Activated T-helper 2 cell treated with anti-CD3 and anti-CD28 coated beads, Interferon-gamma antibody, Interleukin-2, Interleukin-4, amounts not matched to agents 10 μg/mL and 5 μg/mL and 100 μg/mL, durations not matched to agents 14 hours and 24 hours and 36 hours (primary cell): ENCODE results near the gene SKAP1. TPM values are rescaled to one million over a fixed set of nuclear protein-coding genes. Genes with fewer than 3 reads are reported as not detected.
"Not testable (repeated sequence)": the region's sequence is repeated elsewhere in the genome, so short reads cannot be mapped to it uniquely, and the experiment has no call there.

Experiments used
- DNase-seq: peaks from one replicate; pipeline ENCODE4 v3.0.0; 2021; ENCODE audit warnings: low spot score
- H3K27ac Mint-ChIP-seq: one replicate; pipeline ENCODE4 v1.8.0; 2021; ENCODE audit warnings: mixed read lengths
- H3K27me3 Mint-ChIP-seq: one replicate; pipeline ENCODE4 v1.8.0; 2021; ENCODE audit warnings: low read depth, mixed read lengths
- H3K36me3 Mint-ChIP-seq: one replicate; pipeline ENCODE4 v1.8.0; 2021; ENCODE audit warnings: low read depth, mixed read lengths
- H3K4me1 Mint-ChIP-seq: one replicate; pipeline ENCODE4 v1.8.0; 2021; ENCODE audit warnings: low read depth, mixed read lengths
- H3K4me3 Mint-ChIP-seq: one replicate; pipeline ENCODE4 v1.8.0; 2021; ENCODE audit warnings: low read depth, mild to moderate bottlenecking, moderate library complexity, mixed read lengths
- H3K9me3 Mint-ChIP-seq: one replicate; pipeline ENCODE4 v1.8.0; 2021; ENCODE audit warnings: mixed read lengths
- intact Hi-C: fragments of 100-400 bp; cut with micrococcal nuclease; formaldehyde crosslinking; loops from one replicate; pipeline ENCODE4 v1.15.1; 2023
- total RNA-seq: library from RNA; stranded (reverse); gene quantifications from 2 replicates; pipeline ENCODE4 v1.2.3, GENCODE V29; 2022

The SKAP1 gene
- total RNA-seq, 1 donor from 2014 or later = 60.5 TPM

GRCh38 chr17:48269209-48269608 lies 160.8 kb downstream of the SKAP1 start:
- no peak for DNase-seq
- Mint-ChIP-seq H3K27me3 (no peaks in the 10 kb centered on the region), H3K9me3 (no peaks in the 10 kb centered on the region), H3K4me3 (no peak overlapping the region), H3K4me1 (peaks cover 14% of the 10 kb centered on the region), H3K36me3 (peaks cover 6% of the 10 kb centered on the region), H3K27ac (no peak overlapping the region)
- intact Hi-C loops = no loop called here

- Mint-ChIP-seq H3K27me3 (no peaks in the 10 kb centered on the region), H3K4me1 (peaks cover 24% of the 10 kb centered on the region), H3K36me3 (peaks cover 11% of the 10 kb centered on the region), H3K9me3 (no peaks in the 10 kb centered on the region), H3K27ac (no peak overlapping the region), H3K4me3 (no peak overlapping the region)
- DNase-seq = no peak
- intact Hi-C loops = no loop called here
Observed at GRCh38 chr17:48263731-48264035, 166.3 kb downstream of the SKAP1 start.

GRCh38 chr17:48262982-48263730 lies 166.9 kb downstream of the SKAP1 start:
- no peak overlapping the region for H3K27ac Mint-ChIP-seq
- no peaks in the 10 kb centered on the region for H3K9me3 Mint-ChIP-seq
- peaks cover 24% of the 10 kb centered on the region for H3K4me1 Mint-ChIP-seq
- H3K4me3 Mint-ChIP-seq = no peak overlapping the region
- intact Hi-C loops = no loop called here
- H3K36me3 Mint-ChIP-seq = peaks cover 13% of the 10 kb centered on the region
- no peak for DNase-seq
- no peaks in the 10 kb centered on the region for H3K27me3 Mint-ChIP-seq

- Mint-ChIP-seq H3K4me3 (no peak overlapping the region), H3K27ac (no peak overlapping the region), H3K9me3 (no peaks in the 10 kb centered on the region), H3K27me3 (no peaks in the 10 kb centered on the region), H3K4me1 (peaks cover 21% of the 10 kb centered on the region), H3K36me3 (peaks cover 24% of the 10 kb centered on the region)
- intact Hi-C loops = no loop called here
- no peak for DNase-seq
Observed at GRCh38 chr17:48261297-48261880, 168.6 kb downstream of the SKAP1 start.

- H3K27me3 Mint-ChIP-seq = no peaks in the 10 kb centered on the region
- H3K4me3 Mint-ChIP-seq = no peak overlapping the region
- H3K27ac Mint-ChIP-seq = no peak overlapping the region
- peaks cover 22% of the 10 kb centered on the region for H3K36me3 Mint-ChIP-seq
- intact Hi-C loops = no loop called here
- H3K4me1 Mint-ChIP-seq = peaks cover 14% of the 10 kb centered on the region
- DNase-seq = no peak
- H3K9me3 Mint-ChIP-seq = no peaks in the 10 kb centered on the region
Observed at GRCh38 chr17:48259694-48260291, 170.2 kb downstream of the SKAP1 start.

GRCh38 chr17:48258331-48258730 lies 171.7 kb downstream of the SKAP1 start:
- Mint-ChIP-seq H3K36me3 (peaks cover 28% of the 10 kb centered on the region), H3K4me3 (no peak overlapping the region), H3K4me1 (peaks cover 10% of the 10 kb centered on the region), H3K27me3 (no peaks in the 10 kb centered on the region), H3K9me3 (no peaks in the 10 kb centered on the region), H3K27ac (no peak overlapping the region)
- DNase-seq = no peak
- intact Hi-C loops = no loop called here

- Mint-ChIP-seq H3K27me3 (no peaks in the 10 kb centered on the region), H3K4me1 (peaks cover 4% of the 10 kb centered on the region), H3K27ac (no peak overlapping the region), H3K36me3 (peaks cover 20% of the 10 kb centered on the region), H3K4me3 (no peak overlapping the region), H3K9me3 (no peaks in the 10 kb centered on the region)
- intact Hi-C loops = no loop called here
- no peak for DNase-seq
Observed at GRCh38 chr17:48255759-48256158, 174.3 kb downstream of the SKAP1 start.

GRCh38 chr17:48254896-48255295 lies 175.1 kb downstream of the SKAP1 start:
- Mint-ChIP-seq H3K27me3 (no peaks in the 10 kb centered on the region), H3K4me1 (peaks cover 4% of the 10 kb centered on the region), H3K36me3 (peaks cover 20% of the 10 kb centered on the region), H3K4me3 (no peak overlapping the region), H3K9me3 (no peaks in the 10 kb centered on the region), H3K27ac (no peak overlapping the region)
- intact Hi-C loops = no loop called here
- DNase-seq = no peak

- intact Hi-C loops = no loop called here
- Mint-ChIP-seq H3K4me3 (no peak overlapping the region), H3K4me1 (peaks cover 4% of the 10 kb centered on the region), H3K9me3 (no peaks in the 10 kb centered on the region), H3K27me3 (no peaks in the 10 kb centered on the region), H3K36me3 (peaks cover 20% of the 10 kb centered on the region), H3K27ac (no peak overlapping the region)
- DNase-seq = no peak
Observed at GRCh38 chr17:48253975-48254374, 176.0 kb downstream of the SKAP1 start.

GRCh38 chr17:48251950-48252349 lies 178.1 kb downstream of the SKAP1 start:
- Mint-ChIP-seq H3K27me3 (no peaks in the 10 kb centered on the region), H3K4me3 (no peak overlapping the region), H3K36me3 (peaks cover 14% of the 10 kb centered on the region), H3K9me3 (no peaks in the 10 kb centered on the region), H3K4me1 (peaks cover 8% of the 10 kb centered on the region), H3K27ac (no peak overlapping the region)
- intact Hi-C loops = no loop called here
- no peak for DNase-seq

GRCh38 chr17:48250949-48251348 lies 179.1 kb downstream of the SKAP1 start:
- no peak for DNase-seq
- H3K4me3 Mint-ChIP-seq = no peak overlapping the region
- peaks cover 13% of the 10 kb centered on the region for H3K4me1 Mint-ChIP-seq
- intact Hi-C loops = no loop called here
- H3K27ac Mint-ChIP-seq = no peak overlapping the region
- no peaks in the 10 kb centered on the region for H3K9me3 Mint-ChIP-seq
- no peaks in the 10 kb centered on the region for H3K27me3 Mint-ChIP-seq
- peaks cover 14% of the 10 kb centered on the region for H3K36me3 Mint-ChIP-seq

GRCh38 chr17:48250059-48250458 lies 180.0 kb downstream of the SKAP1 start:
- intact Hi-C loops, H3K27ac Mint-ChIP-seq, H3K4me3 Mint-ChIP-seq, H3K27me3 Mint-ChIP-seq, DNase-seq, H3K9me3 Mint-ChIP-seq: not testable (repeated sequence)
- peaks cover 14% of the 10 kb centered on the region for H3K36me3 Mint-ChIP-seq
- H3K4me1 Mint-ChIP-seq = peaks cover 16% of the 10 kb centered on the region

GRCh38 chr17:48247603-48248002 lies 182.4 kb downstream of the SKAP1 start:
- no peak overlapping the region for H3K4me3 Mint-ChIP-seq
- H3K27ac Mint-ChIP-seq = no peak overlapping the region
- no peaks in the 10 kb centered on the region for H3K9me3 Mint-ChIP-seq
- no peak for DNase-seq
- H3K27me3 Mint-ChIP-seq = no peaks in the 10 kb centered on the region
- intact Hi-C loops = loop anchor here (10.0 kb wide), 1 partner anchor 223 kb away; no protein-coding TSS in a partner anchor
- peaks cover 7% of the 10 kb centered on the region for H3K36me3 Mint-ChIP-seq
- H3K4me1 Mint-ChIP-seq = peaks cover 36% of the 10 kb centered on the region
